Neural cell (in vitro differentiated cells): ENCODE measurements around the gene PRKAR1B.

ENCODE experiments used
- EP300 ChIP-seq: fragments of 450-650 bp; conservative IDR thresholded peaks from 2 replicates; pipeline ENCODE4 v1.6.1; 2014; ENCODE audit warnings: antibody characterized with exemption, mild to moderate bottlenecking, moderate library complexity; ENCODE audit not compliant: poor library complexity, severe bottlenecking
- EZH2 ChIP-seq: fragments of 200-600, 300-800 bp; shearing (Covaris generic), sonication (generic); IDR thresholded peaks from 2 replicates; pipeline ENCODE4 v1.6.1; 2014; ENCODE audit warnings: antibody characterized with exemption, low read length, borderline replicate concordance, mild to moderate bottlenecking; ENCODE audit not compliant: insufficient read depth, poor library complexity, severe bottlenecking
- POLR2AphosphoS5 ChIP-seq: IDR thresholded peaks from 2 replicates; pipeline ENCODE4 v1.6.1; 2012
- SMC3 ChIP-seq: fragments of 450-650 bp; conservative IDR thresholded peaks from 2 replicates; pipeline ENCODE4 v1.6.1; 2014; ENCODE audit warnings: antibody characterized with exemption, mild to moderate bottlenecking, moderate library complexity; ENCODE audit not compliant: poor library complexity
- TAF1 ChIP-seq: IDR thresholded peaks from 2 replicates; pipeline ENCODE4 v1.6.1; 2012; ENCODE audit warnings: low read depth
- TF ChIP-seq, protein P1 (sequence below): fragments of 450-650 bp; IDR thresholded peaks from 2 replicates; pipeline ENCODE4 v1.5.1; 2014; ENCODE audit warnings: antibody characterized with exemption, mild to moderate bottlenecking, moderate library complexity; ENCODE audit not compliant: poor library complexity, severe bottlenecking

DNA sequence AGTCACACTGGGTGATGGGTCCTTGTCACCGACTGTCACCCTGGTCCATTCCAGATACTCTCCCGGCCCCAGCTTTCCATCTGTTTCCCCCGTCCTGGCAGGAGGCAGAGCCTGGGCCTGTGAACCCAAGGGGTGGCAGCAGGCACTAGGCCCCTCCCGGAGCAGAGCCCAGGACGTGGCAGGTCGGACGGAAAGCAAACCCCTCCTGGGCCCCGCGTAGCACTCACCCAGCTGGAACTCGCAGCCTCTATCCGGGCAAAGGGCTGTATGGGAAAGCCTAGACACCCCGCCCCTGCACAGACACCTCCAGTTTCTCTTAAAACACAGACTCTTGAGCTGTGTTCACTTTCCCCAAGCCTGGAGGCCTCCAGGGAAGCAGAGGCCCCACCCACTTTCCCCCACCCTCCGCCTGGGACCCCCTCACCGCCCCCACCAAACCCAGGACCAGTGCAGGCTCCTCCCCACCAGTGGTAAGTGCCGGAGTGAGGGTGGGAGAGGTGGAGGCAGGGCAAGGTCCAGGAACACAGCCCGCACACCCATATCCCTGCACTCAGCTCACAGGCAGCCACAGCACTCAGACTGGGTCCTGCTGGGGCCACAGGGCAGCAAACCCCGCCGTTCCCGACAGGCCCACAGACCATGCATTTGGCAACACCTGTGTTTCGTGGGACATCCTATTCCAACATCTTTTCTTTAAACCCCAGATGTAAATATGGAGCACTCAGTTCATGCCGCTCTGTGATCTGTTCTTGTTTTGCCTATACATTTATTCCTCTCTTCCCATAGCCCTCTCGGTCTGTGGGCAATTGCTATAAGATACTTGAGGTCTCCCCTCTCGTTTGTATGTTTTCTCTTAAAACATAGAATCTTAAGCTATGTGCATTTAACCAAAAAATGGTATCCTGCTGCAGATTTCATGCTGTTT lies 109.2 kb downstream of the PRKAR1B start:
- TF ChIP-seq, protein P1, sequence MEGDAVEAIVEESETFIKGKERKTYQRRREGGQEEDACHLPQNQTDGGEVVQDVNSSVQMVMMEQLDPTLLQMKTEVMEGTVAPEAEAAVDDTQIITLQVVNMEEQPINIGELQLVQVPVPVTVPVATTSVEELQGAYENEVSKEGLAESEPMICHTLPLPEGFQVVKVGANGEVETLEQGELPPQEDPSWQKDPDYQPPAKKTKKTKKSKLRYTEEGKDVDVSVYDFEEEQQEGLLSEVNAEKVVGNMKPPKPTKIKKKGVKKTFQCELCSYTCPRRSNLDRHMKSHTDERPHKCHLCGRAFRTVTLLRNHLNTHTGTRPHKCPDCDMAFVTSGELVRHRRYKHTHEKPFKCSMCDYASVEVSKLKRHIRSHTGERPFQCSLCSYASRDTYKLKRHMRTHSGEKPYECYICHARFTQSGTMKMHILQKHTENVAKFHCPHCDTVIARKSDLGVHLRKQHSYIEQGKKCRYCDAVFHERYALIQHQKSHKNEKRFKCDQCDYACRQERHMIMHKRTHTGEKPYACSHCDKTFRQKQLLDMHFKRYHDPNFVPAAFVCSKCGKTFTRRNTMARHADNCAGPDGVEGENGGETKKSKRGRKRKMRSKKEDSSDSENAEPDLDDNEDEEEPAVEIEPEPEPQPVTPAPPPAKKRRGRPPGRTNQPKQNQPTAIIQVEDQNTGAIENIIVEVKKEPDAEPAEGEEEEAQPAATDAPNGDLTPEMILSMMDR = no peak
- TF ChIP-seq EZH2 (no peak), SMC3 (no peak), POLR2AphosphoS5 (no peak), EP300 (no peak), TAF1 (no peak)
